Colonic mucosa (tissue), 4 donors: ENCODE data around the gene CRY1. TPM values are rescaled to one million over a fixed set of nuclear protein-coding genes. Genes with fewer than 3 reads are reported as not detected.

Experiments
- DNase-seq: peaks from one replicate; pipeline ENCODE4 v3.0.0-alpha.2; 2020
- H3K27ac ChIP-seq: fragments of 200-600 bp; one replicate; pipeline ENCODE4 v1.8.0; 2021
- H3K27me3 ChIP-seq: fragments of 200-600 bp; one replicate; pipeline ENCODE4 v1.8.0; 2021
- H3K36me3 ChIP-seq: fragments of 200-600 bp; one replicate; pipeline ENCODE4 v1.8.0; 2021
- H3K4me1 ChIP-seq: fragments of 200-600 bp; one replicate; pipeline ENCODE4 v1.8.0; 2021; ENCODE audit warnings: mild to moderate bottlenecking
- H3K4me3 ChIP-seq: fragments of 200-600 bp; one replicate; pipeline ENCODE4 v1.8.0; 2021
- H3K9ac ChIP-seq, 2 donors: one replicate each; pipeline ENCODE4 v1.7.0; 2013; ENCODE audit warnings: control low read depth in 2 of 2, low read depth in 2 of 2, low read length in 2 of 2
- H3K9me3 ChIP-seq: fragments of 200-600 bp; one replicate; pipeline ENCODE4 v1.8.0; 2021
- intact Hi-C: fragments of 100-400 bp; cut with DNase I; formaldehyde crosslinking; loops from one replicate; pipeline ENCODE4 v1.14.1; 2022
- total RNA-seq, 2 donors: library from RNA; stranded (reverse); fragmentation: NEBNext Ultra II Directional in 1 of 2; extraction: Animal tissue kit (Norgen Biotek cat#: 25700) in 1 of 2; gene quantifications; one replicate each; pipeline ENCODE4 v1.2.1, GENCODE V29; 2021
- TF ChIP-seq, protein P1 (sequence below): fragments of 200-600 bp; IDR thresholded peaks from one replicate; pipeline ENCODE4 v1.8.0; 2022; ENCODE audit warnings: antibody characterized with exemption, mild to moderate bottlenecking
- donor health status: healthy.
- donor health status: DM: no; HTN: no; CAD: no.
- donor health status: DM: no; HTN: no; CAD: no.

Gene CRY1
- total RNA-seq, 2 donors from 2014 or later, result 14.2 to 22.5 TPM

DNA sequence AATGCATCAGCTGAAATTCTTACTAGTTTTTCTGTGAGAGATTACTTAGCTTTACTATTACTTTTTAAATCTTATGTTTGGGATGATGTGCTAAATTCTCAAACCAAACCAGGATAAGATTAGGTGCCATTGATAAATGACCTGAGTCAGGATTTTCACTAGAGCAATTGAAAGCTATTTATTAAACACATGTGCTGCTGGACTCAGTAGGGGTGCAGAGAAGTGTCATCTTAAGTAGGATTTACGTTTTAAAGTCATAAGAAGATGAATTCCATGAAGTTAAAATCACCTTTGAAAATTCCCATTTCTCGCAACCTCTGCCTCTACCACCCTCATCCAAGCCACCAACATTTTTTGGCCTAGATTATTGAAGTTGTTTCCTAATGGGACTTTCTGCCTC lies 128.8 kb downstream of the CRY1 start:
- intact Hi-C loops, result no loop called here
- no peaks in the 10 kb centered on the region for H3K36me3 ChIP-seq
- H3K4me1 ChIP-seq, result no peaks in the 10 kb centered on the region
- H3K9ac ChIP-seq, result no peak overlapping the region
- TF ChIP-seq, protein P1, sequence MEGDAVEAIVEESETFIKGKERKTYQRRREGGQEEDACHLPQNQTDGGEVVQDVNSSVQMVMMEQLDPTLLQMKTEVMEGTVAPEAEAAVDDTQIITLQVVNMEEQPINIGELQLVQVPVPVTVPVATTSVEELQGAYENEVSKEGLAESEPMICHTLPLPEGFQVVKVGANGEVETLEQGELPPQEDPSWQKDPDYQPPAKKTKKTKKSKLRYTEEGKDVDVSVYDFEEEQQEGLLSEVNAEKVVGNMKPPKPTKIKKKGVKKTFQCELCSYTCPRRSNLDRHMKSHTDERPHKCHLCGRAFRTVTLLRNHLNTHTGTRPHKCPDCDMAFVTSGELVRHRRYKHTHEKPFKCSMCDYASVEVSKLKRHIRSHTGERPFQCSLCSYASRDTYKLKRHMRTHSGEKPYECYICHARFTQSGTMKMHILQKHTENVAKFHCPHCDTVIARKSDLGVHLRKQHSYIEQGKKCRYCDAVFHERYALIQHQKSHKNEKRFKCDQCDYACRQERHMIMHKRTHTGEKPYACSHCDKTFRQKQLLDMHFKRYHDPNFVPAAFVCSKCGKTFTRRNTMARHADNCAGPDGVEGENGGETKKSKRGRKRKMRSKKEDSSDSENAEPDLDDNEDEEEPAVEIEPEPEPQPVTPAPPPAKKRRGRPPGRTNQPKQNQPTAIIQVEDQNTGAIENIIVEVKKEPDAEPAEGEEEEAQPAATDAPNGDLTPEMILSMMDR, result no peak
- H3K4me3 ChIP-seq, result no peak overlapping the region
- H3K27me3 ChIP-seq, result no peaks in the 10 kb centered on the region
- H3K27ac ChIP-seq, result no peak overlapping the region
- DNase-seq, result no peak
- no peaks in the 10 kb centered on the region for H3K9me3 ChIP-seq

DNA sequence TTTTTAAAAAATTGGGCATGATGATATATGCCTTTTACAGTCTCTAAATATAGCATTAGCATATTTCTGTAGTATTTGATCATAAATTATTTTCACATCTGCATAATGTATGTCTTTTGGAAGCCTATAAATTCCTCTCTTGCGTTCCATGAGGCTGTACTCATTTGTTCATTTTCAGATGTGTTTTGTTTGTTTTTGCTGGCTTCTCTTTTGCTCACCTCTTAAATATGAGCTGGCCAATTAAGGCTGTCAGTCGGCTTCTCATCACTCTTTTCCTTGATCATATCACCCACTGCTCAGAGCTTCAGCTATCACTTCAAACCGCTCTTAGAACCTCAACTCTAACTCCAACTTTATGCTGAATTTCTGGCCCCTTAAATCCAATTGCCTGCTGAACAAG lies 131.1 kb downstream of the CRY1 start:
- no peak for DNase-seq
- TF ChIP-seq, protein P1, result no peak
- intact Hi-C loops, result no loop called here
- no peaks in the 10 kb centered on the region for H3K27me3 ChIP-seq
- no peak overlapping the region for H3K27ac ChIP-seq
- H3K36me3 ChIP-seq, result no peaks in the 10 kb centered on the region
- no peak overlapping the region for H3K4me3 ChIP-seq
- H3K9me3 ChIP-seq, result no peaks in the 10 kb centered on the region
- no peak overlapping the region for H3K9ac ChIP-seq
- peaks cover 5% of the 10 kb centered on the region for H3K4me1 ChIP-seq

DNA sequence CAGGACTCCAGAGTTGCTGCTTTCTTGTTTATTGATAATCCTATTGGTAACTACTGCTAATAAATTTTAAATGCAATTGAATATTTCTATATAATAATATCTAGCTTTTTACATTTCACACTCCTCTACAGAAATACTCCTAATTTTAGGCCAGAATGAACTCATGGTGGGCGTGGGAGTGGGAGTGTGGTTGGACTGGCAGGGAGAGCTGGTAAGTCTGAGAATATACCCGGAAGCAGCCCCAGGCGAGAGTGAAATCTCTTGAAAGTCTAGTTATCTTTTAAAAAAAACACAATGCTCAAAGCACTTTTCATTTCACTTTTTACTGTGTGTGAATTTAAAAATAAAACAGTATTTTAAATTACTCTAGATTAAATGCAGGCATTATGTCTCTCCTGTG lies 132.9 kb downstream of the CRY1 start:
- peaks cover 5% of the 10 kb centered on the region for H3K4me1 ChIP-seq
- no peak for DNase-seq

DNA sequence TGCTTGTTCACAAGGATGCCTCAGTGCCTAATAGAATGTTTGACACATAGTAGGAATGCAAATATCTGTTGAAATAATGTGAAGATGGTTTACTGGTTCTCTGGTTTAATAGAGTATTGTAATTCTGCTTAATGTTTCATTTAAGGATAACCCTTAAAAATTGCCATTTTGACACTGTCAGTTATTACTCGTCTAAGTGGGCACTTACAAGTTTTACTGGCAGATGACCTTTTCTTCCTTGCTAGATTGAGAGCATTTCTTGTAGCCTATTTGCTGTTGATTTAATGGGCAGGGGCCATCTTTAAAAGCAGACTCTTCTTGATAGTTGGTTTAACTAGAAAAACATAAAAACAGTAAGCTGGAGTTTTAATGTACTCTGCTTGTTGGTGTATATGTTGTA lies 135.8 kb downstream of the CRY1 start:
- H3K27me3 ChIP-seq, result no peaks in the 10 kb centered on the region
- peaks cover 5% of the 10 kb centered on the region for H3K4me1 ChIP-seq
- intact Hi-C loops, result no loop called here
- H3K36me3 ChIP-seq, result no peaks in the 10 kb centered on the region
- no peaks in the 10 kb centered on the region for H3K9me3 ChIP-seq
- H3K27ac ChIP-seq, result no peak overlapping the region
- H3K9ac ChIP-seq, result no peak overlapping the region
- DNase-seq, result no peak
- TF ChIP-seq, protein P1, result no peak
- peak overlapping the region; percentile 79 for H3K4me3 ChIP-seq

More for the DNA sequence above, 132.9 kb downstream of the CRY1 start:
- intact Hi-C loops, result no loop called here
- no peak overlapping the region for H3K27ac ChIP-seq
- no peak overlapping the region for H3K4me3 ChIP-seq
- H3K27me3 ChIP-seq, result no peaks in the 10 kb centered on the region
- H3K9me3 ChIP-seq, result no peaks in the 10 kb centered on the region
- TF ChIP-seq, protein P1, result no peak
- no peaks in the 10 kb centered on the region for H3K36me3 ChIP-seq
- H3K9ac ChIP-seq, result no peak overlapping the region

DNA sequence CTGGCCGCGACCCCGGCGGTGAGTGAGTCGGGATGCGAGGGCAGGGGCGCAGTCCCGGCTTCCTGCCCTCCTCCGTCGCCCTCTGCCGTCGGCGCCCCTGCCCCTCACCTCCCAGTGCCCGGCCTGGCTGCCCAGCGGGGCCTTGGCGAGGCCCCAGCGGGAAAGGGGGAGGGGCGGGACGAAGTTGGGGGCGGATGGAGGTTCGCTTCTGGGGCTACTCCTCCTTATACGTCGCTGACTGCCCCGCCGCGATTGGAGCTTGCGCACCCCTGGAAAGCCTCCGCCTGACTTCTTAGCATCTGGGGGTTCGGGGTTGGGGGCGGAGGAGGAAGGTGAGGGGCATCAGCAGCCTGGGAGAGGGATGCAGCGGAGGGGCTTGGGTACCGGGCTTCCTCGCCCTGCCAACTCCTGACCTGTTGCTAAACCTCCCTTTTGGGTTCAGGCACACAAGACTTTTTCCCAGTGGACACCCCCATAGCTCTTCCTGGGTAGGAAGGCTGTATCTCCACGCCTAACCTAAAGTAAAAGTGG lies 137.2 kb downstream of the CRY1 start:
- TF ChIP-seq, protein P1, result no peak
- intact Hi-C loops, result no loop called here
- peaks cover 5% of the 10 kb centered on the region for H3K4me1 ChIP-seq

More for the DNA sequence above, 137.2 kb downstream of the CRY1 start:
- peak overlapping the region; percentile 93 for H3K27ac ChIP-seq
- no peaks in the 10 kb centered on the region for H3K36me3 ChIP-seq
- peak overlapping the region; percentile 79 for H3K4me3 ChIP-seq
- no peaks in the 10 kb centered on the region for H3K9me3 ChIP-seq
- H3K9ac ChIP-seq, result peak overlapping the region; percentile 90 to 92
- H3K27me3 ChIP-seq, result no peaks in the 10 kb centered on the region
- DNase-seq, result peak; percentile 70
